MV-4-11 (cell line): ENCODE measurements around the gene TSPO2.
"Not testable (repeated sequence)": the region's sequence is repeated elsewhere in the genome, so short reads cannot be mapped to it uniquely, and the experiment has no call there.

ENCODE experiments used
- DNase-seq: peaks from one replicate; lab custom pipeline; 2025; lab: John Stamatoyannopoulos, UW

TSPO2 gene, protein sequence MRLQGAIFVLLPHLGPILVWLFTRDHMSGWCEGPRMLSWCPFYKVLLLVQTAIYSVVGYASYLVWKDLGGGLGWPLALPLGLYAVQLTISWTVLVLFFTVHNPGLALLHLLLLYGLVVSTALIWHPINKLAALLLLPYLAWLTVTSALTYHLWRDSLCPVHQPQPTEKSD

DNA sequence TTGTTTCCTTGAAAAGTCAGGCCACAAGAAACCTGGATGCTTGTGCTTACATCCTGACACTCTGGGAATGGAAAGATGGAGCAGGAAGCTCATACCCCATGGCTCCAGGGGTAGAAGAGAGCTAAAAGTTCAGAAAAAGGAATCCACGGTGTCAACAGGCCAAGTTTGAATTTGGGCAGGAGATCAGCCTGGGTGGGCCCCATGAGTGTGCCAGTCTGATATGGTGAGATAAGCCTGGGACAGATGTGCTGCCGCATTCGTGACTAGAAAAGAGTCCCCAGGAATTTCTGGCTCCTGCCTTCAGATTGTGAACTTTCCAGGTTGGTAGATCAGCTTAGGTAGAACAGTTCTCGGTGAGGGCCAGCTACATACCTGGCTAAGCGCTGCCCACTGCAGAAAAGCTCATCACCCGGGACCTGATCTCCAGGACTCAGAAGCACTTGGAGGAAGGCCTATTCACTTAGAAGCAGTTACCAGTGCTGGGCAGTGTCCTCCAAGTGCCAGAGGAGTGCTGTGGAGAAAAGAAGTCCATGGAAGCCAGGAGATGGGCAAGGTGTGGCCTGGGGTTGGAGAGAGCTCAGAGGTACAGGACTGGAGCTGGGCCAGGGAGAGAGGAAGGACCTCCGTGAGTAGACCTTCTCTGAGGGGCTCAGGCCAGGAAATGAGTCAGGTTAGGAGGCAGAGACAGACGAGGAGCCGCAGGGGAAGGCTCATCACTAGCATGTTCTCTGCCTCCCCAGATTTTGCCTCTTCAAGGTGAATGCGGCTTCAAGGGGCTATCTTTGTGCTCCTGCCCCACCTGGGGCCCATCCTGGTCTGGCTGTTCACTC is at the start of gene TSPO2:
TSPO2 (plus strand) TSS at position 242 of the 830 bp plus-strand sequence; CDS start at position 761, 519 bp downstream.
- no peak for DNase-seq

DNA sequence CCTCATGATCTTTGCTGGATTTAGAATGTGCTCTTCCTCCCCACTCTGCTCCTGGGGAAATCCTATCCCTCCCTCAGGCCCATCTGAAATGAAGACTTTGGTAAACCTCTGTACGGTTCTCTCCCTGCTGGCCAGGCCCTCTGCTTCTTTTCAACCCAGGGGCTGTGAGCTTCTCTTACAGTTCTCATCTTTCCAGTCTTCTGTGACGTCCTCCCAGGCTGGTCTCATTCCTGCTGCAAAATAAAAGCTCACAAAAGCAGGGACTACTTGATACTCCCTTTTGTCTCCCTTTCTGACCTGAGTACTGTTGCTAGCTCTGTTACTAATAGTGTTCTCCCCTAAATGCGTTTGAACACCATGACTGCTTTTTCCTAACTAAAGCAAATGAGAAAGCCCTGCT is 49.5 kb upstream of the TSPO2 start:
- DNase-seq = no peak

DNA sequence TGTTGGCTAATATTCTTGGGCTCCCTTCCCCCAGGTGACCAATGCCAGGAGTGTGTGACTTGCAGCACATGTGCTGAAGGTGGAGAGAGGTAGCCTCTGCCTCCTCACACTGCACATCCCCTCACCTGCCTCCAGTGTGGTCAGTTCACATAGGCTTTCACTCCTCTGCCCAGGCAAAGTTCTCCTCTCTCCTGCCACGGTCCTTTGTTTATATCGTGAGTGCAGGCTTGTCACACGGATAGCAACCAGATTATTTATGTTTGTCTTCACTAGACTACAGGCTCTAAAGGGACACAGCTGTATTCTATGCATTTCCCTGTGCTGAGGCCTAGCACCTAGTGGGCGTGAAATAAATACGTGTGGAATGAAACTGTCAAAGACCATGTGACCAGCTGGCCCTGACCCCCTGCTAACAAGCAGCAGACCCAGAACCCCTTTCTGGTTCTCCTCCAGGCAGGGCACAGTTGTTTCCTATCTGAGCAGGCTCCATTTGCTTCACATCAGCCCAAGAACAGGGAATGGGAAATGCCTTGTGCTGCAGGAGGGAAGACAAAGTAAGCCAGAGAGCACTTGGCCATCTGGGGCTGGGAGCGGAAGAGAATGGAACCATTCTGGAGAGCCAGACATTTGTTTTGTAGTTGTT is 45.6 kb upstream of the TSPO2 start:
- DNase-seq = no peak

DNA sequence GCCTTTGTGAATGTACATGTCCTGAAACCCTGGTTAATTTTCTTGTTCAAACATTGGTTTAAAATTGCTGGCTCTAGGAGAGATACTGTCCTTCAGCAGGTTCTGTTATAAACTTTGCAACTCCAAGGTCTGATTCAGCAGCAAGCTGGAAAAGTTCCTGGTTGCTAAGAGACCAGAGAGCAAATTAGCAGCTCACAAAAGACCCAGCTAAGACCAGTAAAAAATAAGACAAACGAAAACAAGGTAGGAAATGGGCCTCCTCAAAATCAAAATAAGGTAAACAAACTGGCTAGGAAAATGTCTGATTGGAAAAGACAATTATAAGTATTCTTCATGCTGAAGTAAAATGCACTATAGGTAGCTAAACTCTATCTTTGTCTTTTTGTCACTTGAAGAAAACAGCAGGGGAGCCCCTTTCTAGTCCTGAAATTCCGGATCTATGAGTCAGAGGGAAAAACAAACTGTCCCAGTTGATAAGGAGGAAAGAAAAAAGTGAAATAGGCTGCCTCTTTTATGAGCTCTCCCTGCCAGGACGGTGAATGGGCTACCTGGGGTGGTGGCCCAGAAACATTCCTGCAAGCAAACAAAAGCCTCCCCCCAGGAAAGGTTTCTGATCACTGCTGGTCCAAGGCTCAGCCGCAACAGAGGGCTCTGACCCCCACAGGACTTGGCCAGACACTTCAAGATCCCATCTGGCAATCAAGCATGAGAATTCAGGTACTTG is 44.9 kb upstream of the TSPO2 start:
- DNase-seq = no peak

DNA sequence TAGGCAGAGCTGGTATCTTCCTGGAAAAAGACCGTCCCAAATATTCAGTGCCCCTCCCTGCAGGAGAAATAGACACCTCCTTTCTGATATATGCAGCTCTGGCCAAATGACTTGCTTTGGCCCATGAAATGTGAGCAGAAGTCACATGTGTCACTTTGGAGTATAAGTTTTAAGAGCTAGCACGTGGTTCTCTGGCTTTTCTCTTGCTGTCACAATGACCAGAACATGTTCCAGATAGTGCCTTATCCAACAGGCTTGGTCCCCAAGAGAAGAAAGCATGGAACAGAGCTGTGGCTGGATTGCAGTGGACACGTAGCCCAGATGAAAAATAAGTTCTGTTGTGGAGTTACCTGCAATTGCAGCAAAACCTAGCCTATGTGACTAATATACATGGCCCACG is 43.6 kb upstream of the TSPO2 start:
- no peak for DNase-seq

DNA sequence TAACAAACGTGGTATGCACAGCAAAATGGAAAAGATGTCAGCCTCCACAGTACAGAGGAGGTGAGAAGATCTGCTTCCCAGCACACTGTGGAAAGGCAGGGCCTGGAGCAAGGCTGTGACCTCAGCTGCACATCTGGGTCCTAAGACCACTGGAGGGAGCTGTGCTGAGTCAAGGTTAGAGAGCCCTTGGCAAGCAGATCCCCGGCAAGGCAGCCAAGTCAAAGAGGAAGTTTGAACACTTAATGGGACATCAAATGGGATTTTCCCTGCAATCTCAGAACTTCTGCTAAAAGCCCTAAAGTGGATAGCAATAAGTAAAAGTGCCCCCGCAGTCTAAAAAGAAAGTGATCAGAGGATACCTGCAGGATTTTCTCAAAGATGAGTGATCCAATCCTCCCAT is 42.7 kb upstream of the TSPO2 start:
- DNase-seq = peak; percentile 65

DNA sequence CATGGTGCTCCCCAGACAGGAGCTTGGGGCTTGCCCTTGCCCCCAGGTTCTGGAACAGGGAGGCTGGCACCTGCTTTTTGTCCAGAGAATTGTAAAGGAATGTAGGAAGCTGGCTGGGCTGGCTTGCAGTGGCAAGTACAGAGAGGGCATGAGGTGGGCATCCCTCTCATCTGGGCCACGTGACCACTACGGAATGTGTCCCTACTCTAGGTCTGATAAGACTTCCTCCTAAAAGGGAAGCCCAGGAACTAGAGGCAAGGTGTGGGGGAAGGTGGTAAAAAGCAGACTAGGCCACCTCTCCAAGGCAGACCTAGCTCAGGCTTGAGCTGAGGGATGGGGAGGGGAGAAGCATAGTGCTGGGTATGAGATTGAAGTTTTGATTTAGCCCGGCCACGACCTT is 42.0 kb upstream of the TSPO2 start:
- no peak for DNase-seq

DNA sequence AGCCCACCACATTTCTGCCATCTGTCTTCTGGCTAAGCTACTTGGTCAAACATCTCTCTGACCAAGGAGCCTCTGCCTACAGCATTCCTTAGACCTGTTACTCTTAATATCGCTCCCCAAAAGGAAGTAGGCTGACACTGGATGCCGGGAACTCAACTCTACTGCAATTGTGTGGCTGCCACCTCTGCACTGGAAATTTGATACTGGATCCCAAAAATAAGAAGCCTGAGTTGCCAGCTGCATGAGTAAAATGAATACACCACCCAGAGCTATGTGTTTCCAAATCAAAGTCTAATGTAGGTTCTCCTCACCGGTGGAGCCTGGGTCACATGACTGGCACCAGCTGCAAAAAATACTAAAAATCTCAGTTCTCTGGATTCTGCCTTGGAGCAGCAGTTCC is 40.1 kb upstream of the TSPO2 start:
- DNase-seq = no peak

DNA sequence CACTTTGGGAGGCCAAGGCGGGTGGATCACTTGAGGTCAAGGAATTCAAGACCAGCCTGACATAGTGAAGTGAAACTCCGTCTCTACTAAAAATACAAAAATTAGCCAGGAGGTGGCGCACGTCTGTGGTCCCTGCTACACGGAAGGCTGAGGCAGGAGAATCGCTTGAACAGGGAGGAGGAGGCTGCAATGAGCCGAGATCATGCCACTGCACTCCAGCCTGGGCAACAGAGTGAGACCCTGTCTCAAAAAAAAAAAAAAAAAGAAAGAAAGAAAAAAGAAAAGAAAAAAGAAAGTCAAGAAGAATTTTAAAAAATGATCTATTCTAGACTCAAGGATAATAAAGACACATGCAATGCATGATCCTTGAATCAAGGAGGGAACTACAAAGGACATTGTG is 36.0 kb upstream of the TSPO2 start:
- peak; percentile 75 for DNase-seq

DNA sequence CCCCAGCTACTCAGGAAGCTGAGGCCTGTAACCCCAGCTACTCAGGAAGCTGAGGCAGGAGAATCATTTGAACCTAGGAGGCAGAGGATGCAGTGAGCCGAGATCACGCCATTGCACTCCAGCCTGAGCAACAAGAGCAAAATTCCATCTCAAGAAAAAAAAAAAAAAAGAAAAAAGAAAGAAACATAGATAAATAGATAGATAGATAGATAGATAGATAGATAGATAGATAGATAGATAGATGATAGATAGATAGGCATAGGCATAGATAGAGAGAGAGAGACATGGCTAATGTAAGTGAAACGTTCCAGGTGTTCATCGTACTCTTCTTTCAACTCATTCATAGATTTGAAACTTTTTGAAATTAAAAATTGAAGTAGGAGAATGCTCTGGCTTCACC is 35.3 kb upstream of the TSPO2 start:
- DNase-seq = not testable (repeated sequence)

DNA sequence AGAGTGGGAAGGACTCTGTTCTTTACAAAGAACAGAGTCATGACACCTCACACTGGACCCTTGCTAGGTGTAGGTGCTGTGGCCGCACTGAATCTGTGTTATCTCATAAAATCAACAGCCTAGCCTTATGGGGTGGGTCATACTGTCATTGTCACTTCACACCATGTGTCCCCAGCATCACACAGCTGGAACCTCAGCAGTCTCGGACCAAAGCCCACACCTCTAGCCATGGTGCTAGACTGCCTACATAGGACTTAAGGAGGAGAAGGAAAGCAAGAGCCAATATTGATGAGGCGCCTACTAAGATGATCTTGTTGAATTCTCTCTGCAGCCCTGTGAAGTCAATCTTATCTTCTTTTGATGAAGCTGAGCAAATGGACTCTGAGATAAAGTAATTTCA is 34.3 kb upstream of the TSPO2 start:
- no peak for DNase-seq

DNA sequence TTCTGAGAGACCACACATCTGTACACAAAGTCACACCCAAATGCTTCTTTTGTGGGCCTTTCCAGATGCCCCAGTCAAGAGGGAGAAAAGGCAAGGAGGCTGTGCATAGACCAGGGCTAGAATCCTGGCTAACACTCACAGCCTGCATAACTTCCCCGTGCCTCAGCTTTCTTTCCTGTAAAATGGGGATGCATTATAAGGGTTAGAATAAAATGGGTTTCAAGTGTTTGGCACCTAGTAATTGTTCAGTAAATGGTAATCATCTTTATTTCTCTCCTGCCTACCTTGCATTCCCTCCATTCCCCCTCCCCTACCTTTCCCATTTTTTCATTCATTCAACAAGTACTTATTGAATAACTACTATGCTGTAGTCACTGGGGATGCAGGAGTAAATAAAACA is 32.6 kb upstream of the TSPO2 start:
- DNase-seq = no peak

DNA sequence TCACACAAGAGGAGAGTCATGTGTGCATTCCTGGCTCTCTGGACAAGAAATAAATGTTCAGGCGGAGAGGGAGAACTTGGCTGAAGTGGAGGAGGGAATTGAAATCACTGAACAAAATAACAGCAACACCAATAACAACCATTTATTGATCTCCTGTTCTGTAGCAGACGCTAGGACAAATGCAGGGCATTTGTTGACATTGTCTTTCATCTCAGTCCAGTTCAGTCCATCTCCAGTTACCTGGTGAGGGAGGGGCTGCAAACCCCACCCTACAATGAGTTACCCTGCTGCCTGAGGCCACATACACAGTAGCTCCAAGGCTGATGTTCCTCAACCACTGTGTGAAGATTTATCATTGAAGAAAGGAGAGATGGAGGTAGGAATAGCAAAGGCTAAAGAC is 30.6 kb upstream of the TSPO2 start:
- DNase-seq = no peak

DNA sequence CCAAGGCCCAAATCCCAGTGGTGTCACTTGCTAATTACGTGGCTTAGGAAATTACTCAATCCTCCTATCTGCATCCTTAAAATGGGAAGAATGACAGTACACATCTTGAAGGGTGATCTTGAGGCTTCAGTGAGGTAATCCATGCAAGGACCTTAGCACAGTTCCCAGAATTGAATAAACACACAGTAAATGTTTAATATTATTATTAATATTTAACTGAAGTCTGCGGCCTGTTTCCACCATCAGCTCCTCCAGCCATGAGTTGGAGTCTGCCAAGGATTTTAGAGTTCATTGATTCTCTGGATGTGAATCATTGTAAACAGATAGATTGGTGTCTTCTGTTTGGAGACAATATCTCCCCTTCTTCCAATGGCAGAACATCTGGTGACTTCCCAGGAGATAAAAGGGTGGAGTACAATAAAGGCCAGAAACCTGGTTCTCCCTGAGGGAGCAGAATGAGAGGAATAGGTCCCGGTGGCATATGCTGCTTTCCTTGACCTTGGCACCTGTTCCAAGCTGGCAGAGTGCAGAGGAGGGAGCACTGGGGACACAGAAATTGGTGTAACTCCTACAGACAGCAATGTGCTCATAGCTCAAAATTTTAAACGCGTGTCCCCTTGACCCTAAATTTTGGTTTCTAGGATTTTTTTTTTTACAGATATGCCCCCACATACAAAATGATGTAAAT is 28.7 kb upstream of the TSPO2 start:
- DNase-seq = no peak

DNA sequence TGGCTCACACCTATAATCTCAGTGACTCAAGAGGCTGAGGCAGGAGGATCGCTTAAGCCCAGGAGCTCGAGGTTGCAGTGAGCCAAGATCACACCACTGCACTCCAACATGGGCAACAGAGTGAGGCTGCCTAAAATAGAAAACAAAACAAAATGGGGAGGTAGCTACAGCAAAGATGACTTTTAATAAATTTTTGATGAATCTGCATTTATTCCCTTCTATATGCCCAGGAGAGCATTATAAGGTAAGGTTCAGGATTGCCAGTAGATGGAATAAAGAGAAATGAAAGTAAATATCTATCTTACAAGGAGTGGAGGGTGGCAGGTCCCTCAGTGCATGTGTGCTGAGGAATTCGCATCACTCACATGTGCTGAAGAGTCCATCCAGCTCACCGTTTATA is 27.5 kb upstream of the TSPO2 start:
- no peak for DNase-seq

DNA sequence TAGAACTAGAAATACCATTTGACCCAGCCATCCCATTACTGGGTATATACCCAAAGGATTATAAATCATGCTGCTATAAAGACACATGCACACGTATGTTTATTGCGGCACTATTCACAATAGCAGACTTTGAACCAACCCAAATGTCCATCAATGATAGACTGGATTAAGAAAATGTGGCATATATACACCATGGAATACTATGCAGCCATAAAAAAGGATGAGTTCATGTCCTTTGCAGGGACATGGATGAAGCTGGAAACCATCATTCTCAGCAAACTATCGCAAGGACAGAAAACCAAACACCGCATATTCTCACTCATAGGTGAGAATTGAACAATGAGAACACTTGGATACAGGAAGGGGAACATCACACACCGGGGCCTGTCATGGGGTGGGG is 26.4 kb upstream of the TSPO2 start:
- not testable (repeated sequence) for DNase-seq

DNA sequence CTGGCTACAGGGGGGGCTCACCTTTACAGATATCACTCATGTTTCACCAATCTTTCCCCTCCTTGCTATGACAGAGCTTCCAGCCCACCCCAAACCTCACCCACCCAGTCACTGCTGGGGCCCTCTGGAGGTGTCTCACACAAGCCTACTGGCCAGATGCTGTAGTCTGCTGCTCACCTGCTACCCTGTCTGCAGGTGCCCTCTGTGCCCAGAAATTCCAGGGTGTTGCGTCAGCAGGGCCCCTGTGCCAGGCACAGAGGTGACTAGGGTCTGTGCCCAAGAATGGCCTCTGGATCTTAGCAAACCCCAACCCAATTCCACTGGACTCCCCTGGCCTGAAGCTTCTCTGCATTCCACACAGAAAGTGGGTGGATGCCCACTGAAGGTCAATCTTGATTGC is 24.6 kb upstream of the TSPO2 start:
- no peak for DNase-seq

DNA sequence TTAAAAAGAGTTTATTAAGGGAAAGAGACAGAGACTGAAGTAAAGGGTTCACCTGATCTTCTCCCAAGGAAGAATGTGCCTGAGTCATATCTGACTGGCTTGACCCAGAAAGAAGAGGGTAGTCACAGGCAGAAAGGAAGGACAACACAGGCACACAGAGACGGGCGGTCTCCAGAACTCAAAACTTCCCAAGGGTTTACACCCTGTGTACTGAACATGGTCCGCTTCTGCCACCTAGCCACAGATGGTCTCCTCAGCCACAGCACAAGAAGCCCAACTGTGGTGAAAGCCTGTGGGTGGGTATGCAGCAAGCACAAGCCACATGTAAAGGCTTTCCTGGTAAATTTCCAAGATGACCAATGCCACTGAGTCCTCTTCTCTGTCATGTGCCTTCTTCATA is 20.4 kb upstream of the TSPO2 start:
- peak; percentile 4 for DNase-seq

DNA sequence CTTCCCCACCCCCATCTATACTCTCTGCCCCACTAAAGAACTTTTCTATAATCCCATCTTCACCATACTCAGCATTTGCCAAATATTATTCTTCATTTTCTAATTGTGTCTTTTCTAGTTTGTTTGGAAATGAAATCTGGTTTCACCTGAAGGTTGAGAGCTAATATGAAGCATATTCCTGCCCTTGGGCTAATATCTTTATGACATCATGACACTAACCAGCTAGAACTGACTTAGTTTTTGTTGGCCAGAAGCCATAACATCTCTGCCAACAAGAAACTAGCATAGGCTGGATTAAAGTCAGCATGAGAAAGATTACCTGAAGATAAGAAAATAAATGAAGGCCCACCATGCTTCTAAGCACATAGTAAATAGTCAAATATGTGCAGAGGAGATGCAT is 20.0 kb upstream of the TSPO2 start:
- no peak for DNase-seq

DNA sequence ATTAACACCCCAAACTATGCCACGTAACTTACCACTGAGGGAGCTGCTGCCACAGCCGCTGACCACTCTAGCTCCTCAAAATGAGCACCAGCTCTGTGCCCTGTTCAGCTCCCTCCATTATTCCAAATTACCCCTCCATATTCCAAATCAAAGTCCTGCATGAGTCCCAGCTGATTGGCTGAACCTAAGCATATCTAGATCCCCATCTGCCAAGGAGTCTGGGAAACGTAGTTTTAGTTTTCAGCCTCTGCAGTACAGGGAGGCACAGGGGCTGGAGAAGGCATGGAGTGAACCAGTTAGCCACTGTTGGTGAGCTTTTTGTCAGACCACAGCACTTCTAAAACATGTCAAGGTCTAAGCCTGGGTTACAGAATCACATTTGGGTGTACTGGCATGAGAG is 19.2 kb upstream of the TSPO2 start:
- DNase-seq = no peak

DNA sequence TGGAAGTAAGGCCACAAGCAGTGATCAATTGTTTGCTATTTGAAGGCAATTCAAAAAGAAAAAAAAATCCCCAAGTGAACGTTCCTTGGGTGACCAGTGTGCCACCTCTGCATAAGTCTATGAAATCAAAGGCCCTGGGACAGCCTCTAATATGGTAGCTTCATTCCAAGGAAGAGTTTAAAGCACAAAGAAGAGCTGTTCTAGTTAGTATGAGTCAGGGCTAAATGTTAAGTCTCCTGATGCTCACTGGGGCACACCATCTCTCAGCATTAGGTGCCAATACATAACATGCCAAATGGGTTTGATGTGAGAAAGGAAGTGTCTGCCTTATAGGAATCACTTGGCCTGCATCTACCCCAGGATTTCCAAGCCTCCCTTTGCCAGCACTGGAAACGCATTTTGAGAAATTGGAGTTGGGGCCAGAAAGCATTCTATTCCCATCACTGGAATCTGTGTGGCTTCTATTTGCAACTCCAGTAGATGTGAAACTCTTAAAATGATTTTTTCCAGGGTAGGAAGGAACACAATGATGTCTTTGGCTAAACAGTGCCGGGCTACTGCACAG is 16.2 kb upstream of the TSPO2 start:
- DNase-seq = no peak

DNA sequence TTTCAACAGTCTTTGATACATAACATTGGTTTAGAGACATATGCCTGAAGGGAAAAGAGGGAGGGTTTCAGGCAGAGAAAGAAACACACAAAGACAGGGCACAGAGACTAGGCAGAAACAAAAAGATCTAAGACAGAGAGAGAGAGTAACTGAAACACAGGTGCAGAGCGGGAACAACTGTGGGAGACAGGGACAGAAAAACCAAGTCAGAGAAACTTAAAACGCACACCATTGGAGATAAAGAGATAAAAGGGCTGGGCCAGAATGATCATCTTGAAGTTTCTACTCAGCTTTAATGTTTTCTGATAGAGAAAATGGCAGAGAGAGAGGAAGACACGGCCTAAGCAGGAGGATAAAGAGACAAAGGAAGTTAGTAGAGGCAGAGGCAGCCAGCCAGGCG is 15.0 kb upstream of the TSPO2 start:
- no peak for DNase-seq
